Tibial nerve (tissue), 4 donors: ENCODE results near the gene RAB11FIP3. TPM values are rescaled to one million over a fixed set of nuclear protein-coding genes. Genes with fewer than 3 reads are reported as not detected.

Experiments
- DNase-seq, 2 donors: peaks; one replicate each; pipeline ENCODE4 v3.0.0-alpha.2; 2019; ENCODE audit warnings: low spot score in 2 of 2
- H3K27ac ChIP-seq, 4 donors: fragments of 200-600 bp; sonication (generic) in 3 of 4; one replicate each; pipeline ENCODE4 v1.5.1; 2017 to 2019; ENCODE audit warnings: mild to moderate bottlenecking in 1 of 4
- H3K27me3 ChIP-seq, 2 donors: fragments of 200-600 bp; sonication (generic) in 1 of 2; one replicate each; pipeline versions ENCODE4 v1.5.1 to v1.6.0; 2017 to 2019
- H3K36me3 ChIP-seq, 3 donors: fragments of 200-600 bp; sonication (generic); one replicate each; pipeline ENCODE4 v1.5.1; 2018 to 2019
- H3K4me1 ChIP-seq, 4 donors: fragments of 200-600 bp; sonication (generic) in 3 of 4; one replicate each; pipeline ENCODE4 v1.5.1; 2017 to 2019
- H3K4me3 ChIP-seq, 4 donors: fragments of 200-600 bp; sonication (generic) in 3 of 4; one replicate each; pipeline ENCODE4 v1.5.1; 2017 to 2019; ENCODE audit warnings: mild to moderate bottlenecking in 1 of 4, moderate library complexity in 1 of 4
- H3K9me3 ChIP-seq, 4 donors: fragments of 200-600 bp; sonication (generic) in 3 of 4; one replicate each; pipeline ENCODE4 v1.5.1; 2017 to 2019
- CTCF ChIP-seq, 5 experiments: fragments of 200-600 bp in 3 of 5; fragments of 450-650 bp in 2 of 5; sonication (generic) in 3 of 5; IDR thresholded peaks; one replicate each; pipeline ENCODE4 v1.5.1; 2016 to 2019; ENCODE audit warnings: antibody characterized with exemption in 5 of 5, mild to moderate bottlenecking in 3 of 5, moderate library complexity in 2 of 5
- EP300 ChIP-seq, 2 donors: sonication (generic); formaldehyde crosslinking; IDR thresholded peaks; one replicate each; pipeline ENCODE4 v1.6.1; 2017; ENCODE audit warnings: antibody characterized with exemption in 2 of 2, mild to moderate bottlenecking in 1 of 2
- POLR2A ChIP-seq, 2 donors: fragments of 450-650 bp; IDR thresholded peaks; one replicate each; pipeline ENCODE4 v1.6.1; 2017; ENCODE audit warnings: antibody characterized with exemption in 2 of 2, mild to moderate bottlenecking in 2 of 2, moderate library complexity in 2 of 2
- WGBS, 2 donors: methylation state at CpG; one replicate each; pipeline ENCODE4 v1.1.5; 2018; 5-methylcytosine and 5-hydroxymethylcytosine counted together
- total RNA-seq, 4 donors: library from RNA; depleted of rRNA; stranded (reverse); fragments of >200 nt; gene quantifications; one replicate each; pipeline ENCODE4 v1.1.0, GENCODE V29; 2016

The RAB11FIP3 gene
- total RNA-seq, 4 donors from 2014 or later = 30.2 to 128 (median 54.6) TPM

DNA sequence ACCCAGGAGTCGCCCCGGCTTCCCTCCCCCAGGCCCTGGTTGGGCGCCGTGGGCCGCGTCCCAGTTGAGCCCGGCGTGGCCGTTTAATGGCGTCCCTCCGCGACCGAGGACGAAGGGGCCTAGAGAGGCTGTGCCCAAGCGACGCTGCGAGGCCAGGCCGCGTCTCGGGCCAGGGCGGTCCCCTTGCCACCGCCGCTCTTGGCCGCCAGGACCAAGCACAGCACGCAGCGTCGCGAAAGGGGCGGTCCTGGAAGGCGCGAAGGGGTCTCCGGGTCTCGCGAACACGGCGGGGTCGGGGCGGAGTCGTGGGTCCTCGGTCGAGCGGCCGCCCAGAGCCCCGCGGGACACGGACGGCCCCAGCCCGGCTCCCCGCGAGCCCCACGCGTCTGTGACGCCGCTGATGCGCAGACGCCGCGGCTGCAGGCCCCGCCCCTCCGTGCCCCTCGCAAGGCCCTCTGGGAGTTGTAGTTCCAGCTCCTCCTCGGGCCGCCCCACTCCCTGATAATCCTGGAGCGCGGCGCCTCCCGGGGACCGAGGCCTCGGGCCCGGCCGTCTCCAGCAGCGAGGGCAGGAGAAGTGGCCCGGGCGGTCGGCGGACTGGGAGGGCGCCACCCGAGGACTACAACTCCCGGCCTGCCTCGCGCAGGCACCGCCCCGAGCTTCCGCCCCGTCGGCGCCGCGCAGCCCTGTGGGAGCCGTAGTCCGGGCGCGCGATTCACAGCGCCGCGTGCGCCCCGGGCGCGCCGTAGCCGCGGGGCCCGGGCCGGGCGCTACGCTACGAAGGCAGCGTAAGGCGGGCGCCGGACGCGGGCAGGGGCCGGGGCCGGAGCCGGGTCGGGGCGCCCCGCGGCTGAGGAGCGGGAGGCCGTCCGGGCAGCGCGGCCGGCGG is 101.8 kb downstream of the RAB11FIP3 start, which contains the start of gene CAPN15:
Gene CAPN15 (plus strand): TSS at position 698 of the 889 bp plus-strand sequence. CDS start 19,127 bp downstream, outside the sequence.
- peak; percentile 72 to 74 for DNase-seq
- peaks cover 0 to 50% (median 32%) of the 10 kb centered on the region in 4 donors for H3K4me1 ChIP-seq
- WGBS, 2 donors = 0% methylated on average over 14 to 81 of the region's 129 CpGs

DNA sequence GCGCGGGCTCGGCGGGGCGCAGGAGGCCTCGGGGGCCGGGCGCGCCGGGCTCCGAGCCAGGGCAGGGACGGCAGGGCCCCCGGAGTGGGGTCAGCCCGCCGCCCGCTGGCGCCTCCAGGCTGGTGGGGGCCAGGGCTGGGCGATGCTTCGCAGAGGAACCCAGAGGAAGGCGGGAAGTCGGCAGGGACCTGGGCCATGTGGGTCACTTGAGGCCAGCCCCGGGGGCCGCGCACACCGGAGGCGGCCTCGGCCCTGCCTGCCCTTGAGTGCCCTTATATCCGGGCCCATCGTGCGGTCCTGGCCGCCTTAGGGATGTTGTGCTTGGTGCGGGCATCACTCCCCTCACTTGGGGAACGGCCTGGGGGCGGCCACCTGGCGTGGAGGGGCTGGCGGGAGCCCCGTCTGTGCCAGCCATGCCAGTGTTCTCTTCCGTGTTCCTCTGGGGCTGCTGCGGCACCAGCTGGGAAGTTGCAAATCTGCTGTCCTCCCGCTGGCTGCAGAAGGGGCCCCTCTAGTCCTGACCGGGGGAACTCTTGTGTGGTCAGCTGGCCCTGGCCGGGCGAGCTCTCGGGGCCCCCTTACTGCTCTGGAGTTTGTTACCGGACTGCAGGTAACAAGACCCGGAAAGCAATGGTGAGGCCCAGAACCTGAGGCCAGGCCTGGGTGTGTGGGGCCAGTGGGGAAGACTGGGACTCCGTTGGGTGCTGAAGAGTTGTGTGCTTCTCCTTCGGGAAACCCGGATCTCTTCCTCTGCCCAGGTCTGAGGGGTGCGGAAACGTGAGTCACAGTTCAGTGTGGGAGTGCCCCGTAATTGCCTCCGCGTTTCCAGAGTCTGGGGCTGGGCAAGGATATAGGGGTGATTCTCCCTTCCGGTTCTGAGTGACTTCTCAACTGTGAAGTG is 102.9 kb downstream of the RAB11FIP3 start:
- H3K36me3 ChIP-seq = peaks cover 0 to 4% (median 0%) of the 10 kb centered on the region in 3 donors
- no peak for DNase-seq
- no peaks in the 10 kb centered on the region for H3K9me3 ChIP-seq
- H3K27ac ChIP-seq = peak overlapping the region in 3 of 4 donors; percentile 37 to 96 (median 82)
- no peak for TF ChIP-seq EP300 (IDR thresholded peaks at IDR 0.05)
- no peak for TF ChIP-seq CTCF (IDR thresholded peaks at IDR 0.05)
- TF ChIP-seq POLR2A (IDR thresholded peaks at IDR 0.05) = no peak
- peaks cover 0 to 53% (median 32%) of the 10 kb centered on the region in 4 donors for H3K4me1 ChIP-seq
- H3K27me3 ChIP-seq = no peaks in the 10 kb centered on the region
- H3K4me3 ChIP-seq = peak overlapping the region; percentile 57 to 92 (median 68)
- 3 to 10% methylated on average over 11 to 24 of the region's 55 CpGs for WGBS, 2 donors

More for the DNA sequence above, 101.8 kb downstream of the RAB11FIP3 start, which contains the start of gene CAPN15:
- H3K27me3 ChIP-seq = no peaks in the 10 kb centered on the region
- H3K4me3 ChIP-seq = peak within 1 kb of the TSS; percentile 65 to 92 (median 76)
- H3K36me3 ChIP-seq = peaks cover 0 to 4% (median 0%) of the 10 kb centered on the region in 3 donors
- peak within 1 kb of the TSS; percentile 91 to 99 (median 96) for H3K27ac ChIP-seq
- TF ChIP-seq EP300 (IDR thresholded peaks at IDR 0.05) (peak in 1 of 2 donors; percentile 83), CTCF (IDR thresholded peaks at IDR 0.05) (peak in 3 of 5 experiments; percentile 17 to 78 (median 78)), POLR2A (IDR thresholded peaks at IDR 0.05) (peak; percentile 71 to 79)
- H3K9me3 ChIP-seq = no peaks in the 10 kb centered on the region

DNA sequence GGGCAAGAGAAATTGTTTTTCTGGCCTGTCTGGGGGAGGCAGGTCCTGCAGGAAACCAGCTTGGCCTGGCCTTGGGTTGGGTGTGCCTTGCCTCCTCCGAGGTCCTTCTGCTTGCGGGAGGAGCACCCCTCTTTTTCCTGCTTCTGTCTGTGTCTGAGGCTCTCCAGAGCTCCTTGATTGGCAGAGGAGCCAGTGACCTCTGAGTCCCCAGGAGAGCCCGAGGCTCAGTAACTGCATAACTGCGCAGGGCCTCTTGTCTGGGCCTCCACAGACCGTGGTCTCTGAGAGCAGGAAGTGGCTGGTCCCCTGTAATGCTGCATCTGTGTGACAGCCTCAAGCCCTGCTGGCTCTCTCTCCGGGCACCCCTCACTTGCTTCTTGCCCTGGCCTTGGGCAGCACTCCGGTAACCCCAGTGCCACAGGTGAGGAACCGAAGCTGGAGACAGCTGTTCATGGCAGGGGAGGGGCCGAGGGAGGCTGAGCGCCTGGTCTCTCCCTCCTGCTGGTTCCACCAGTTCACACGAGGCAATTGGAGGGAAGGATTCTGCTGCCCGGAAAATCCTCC is 103.6 kb downstream of the RAB11FIP3 start:
- Histone ChIP-seq H3K4me1 (peaks cover 0 to 57% (median 32%) of the 10 kb centered on the region in 4 donors), H3K9me3 (no peaks in the 10 kb centered on the region), H3K36me3 (peaks cover 0 to 4% (median 0%) of the 10 kb centered on the region in 3 donors), H3K27ac (peak overlapping the region in 3 of 4 donors; percentile 37 to 96 (median 82)), H3K4me3 (peak overlapping the region in 3 of 4 donors; percentile 57 to 92 (median 70)), H3K27me3 (no peaks in the 10 kb centered on the region)
- DNase-seq = no peak
- 56 to 59% methylated on average over 8 to 12 of the region's 12 CpGs for WGBS, 2 donors
- TF ChIP-seq POLR2A (IDR thresholded peaks at IDR 0.05) = no peak
- TF ChIP-seq CTCF (IDR thresholded peaks at IDR 0.05) = no peak
- no peak for TF ChIP-seq EP300 (IDR thresholded peaks at IDR 0.05)

- Histone ChIP-seq H3K4me3 (no peak overlapping the region), H3K36me3 (peaks cover 0 to 13% (median 0%) of the 10 kb centered on the region in 3 donors), H3K27me3 (no peaks in the 10 kb centered on the region), H3K4me1 (peaks cover 0 to 58% (median 31%) of the 10 kb centered on the region in 4 donors), H3K9me3 (no peaks in the 10 kb centered on the region), H3K27ac (peak overlapping the region in 1 of 4 donors; percentile 82)
- TF ChIP-seq CTCF (IDR thresholded peaks at IDR 0.05) = no peak
- TF ChIP-seq EP300 (IDR thresholded peaks at IDR 0.05) = no peak
- no peak for TF ChIP-seq POLR2A (IDR thresholded peaks at IDR 0.05)
- 83 to 88% methylated on average over 20 of the region's 23 CpGs for WGBS, 2 donors
- DNase-seq = no peak
Measured at GRCh38 chr16:530111-530817, 104.8 kb downstream of the RAB11FIP3 start.
